HG02884 (cell line): ENCODE measurements around the gene INTS3.

Source experiments
- ATAC-seq: cut with Tn5 transposase; IDR thresholded peaks from one replicate; pipeline ENCODE4 v1.9.1; 2021; ENCODE audit warnings: mild to moderate bottlenecking, moderate library complexity; ENCODE audit not compliant: unreplicated experiment

INTS3 gene

GRCh38 chr1:153795934-153796785 is 68.3 kb downstream of the INTS3 start:
- no peak for ATAC-seq

GRCh38 chr1:153796786-153797659 is 69.2 kb downstream of the INTS3 start:
- no peak for ATAC-seq

GRCh38 chr1:153798468-153798780 is 70.6 kb downstream of the INTS3 start:
- ATAC-seq: no peak

- ATAC-seq: no peak
Observed at GRCh38 chr1:153799016-153799415, 71.2 kb downstream of the INTS3 start.

- no peak for ATAC-seq
Observed at GRCh38 chr1:153799566-153800465, 72.0 kb downstream of the INTS3 start.

- ATAC-seq: no peak
Observed at GRCh38 chr1:153800516-153800915, 72.7 kb downstream of the INTS3 start.

GRCh38 chr1:153801028-153801625 is 73.3 kb downstream of the INTS3 start:
- no peak for ATAC-seq

GRCh38 chr1:153801786-153802697 is 74.2 kb downstream of the INTS3 start:
- no peak for ATAC-seq

- no peak for ATAC-seq
Observed at GRCh38 chr1:153803470-153804056, 75.7 kb downstream of the INTS3 start.

GRCh38 chr1:153804112-153804511 is 76.3 kb downstream of the INTS3 start:
- no peak for ATAC-seq

GRCh38 chr1:153805042-153805745 is 77.3 kb downstream of the INTS3 start:
- ATAC-seq: peak; percentile 84

GRCh38 chr1:153805886-153806719 is 78.3 kb downstream of the INTS3 start:
- peak; percentile 16 for ATAC-seq

GRCh38 chr1:153816283-153816889 is 88.5 kb downstream of the INTS3 start:
- ATAC-seq: no peak

GRCh38 chr1:153818876-153819275 is 91.0 kb downstream of the INTS3 start:
- ATAC-seq: no peak
